DOHH2 (cell line): ENCODE data around the gene SYTL2.

Experiments
- CTCF ChIP-seq: fragments of 200-600 bp; sonication (generic); IDR thresholded peaks from one replicate; pipeline ENCODE4 v1.5.1; 2014; ENCODE audit warnings: antibody characterized with exemption, mild to moderate bottlenecking, low read depth, low read length; ENCODE audit not compliant: poor library complexity, severe bottlenecking
- EZH2phosphoT487 ChIP-seq: fragments of 200-600 bp; sonication (generic); IDR thresholded peaks from 2 replicates; pipeline ENCODE4 v1.6.1; 2017; ENCODE audit warnings: borderline replicate concordance, mild to moderate bottlenecking, antibody characterized with exemption, low read length, moderate library complexity, mixed read lengths

- TF ChIP-seq CTCF (no peak), EZH2phosphoT487 (no peak)
Measured at GRCh38 chr11:85766721-85767161, 44.2 kb downstream of the SYTL2 start.
